CD4-positive, CD25-positive, alpha-beta regulatory T cell (primary cell): ENCODE data around the gene CD6. TPM values are rescaled to one million over a fixed set of nuclear protein-coding genes. Genes with fewer than 3 reads are reported as not detected.

Experiments used
- ATAC-seq, 2 donors: fragments of 150-1000 bp; cut with Tn5 transposase; one replicate each; pipeline ENCODE4 v1.10.0; 2021; ENCODE audit warnings: low read depth in 2 of 2, moderate number of reproducible peaks in 2 of 2, moderate library complexity in 1 of 2
- DNase-seq, 3 donors: peaks; one replicate each; pipeline versions ENCODE4 v3.0.0 to v3.0.0-alpha.2; 2012 to 2022; ENCODE audit warnings: mixed read lengths in 1 of 3
- H3K27ac ChIP-seq: one replicate; pipeline ENCODE4 v1.7.0; 2013; ENCODE audit warnings: mild to moderate bottlenecking, low read length; ENCODE audit not compliant: insufficient read depth, poor library complexity, severe bottlenecking
- H3K27me3 ChIP-seq: one replicate; pipeline ENCODE4 v1.7.0; 2013; ENCODE audit warnings: low read length; ENCODE audit not compliant: control insufficient read depth, insufficient read depth
- H3K36me3 ChIP-seq: one replicate; pipeline ENCODE4 v1.7.0; 2013; ENCODE audit warnings: mild to moderate bottlenecking, low read length, moderate library complexity; ENCODE audit not compliant: control insufficient read depth, insufficient read depth
- H3K4me1 ChIP-seq: 2 replicates; pipeline ENCODE4 v1.7.0; 2013; ENCODE audit warnings: mild to moderate bottlenecking, low read length; ENCODE audit not compliant: insufficient read depth, control insufficient read depth, poor library complexity, severe bottlenecking
- H3K4me3 ChIP-seq: one replicate; pipeline ENCODE4 v1.7.0; 2013; ENCODE audit warnings: low read depth, mild to moderate bottlenecking, low read length, moderate library complexity
- H3K9me3 ChIP-seq, 2 experiments: 1 replicate in 1 of 2; 2 replicates in 1 of 2; pipeline ENCODE4 v1.7.0; 2013; ENCODE audit warnings: low read length in 2 of 2, mild to moderate bottlenecking in 1 of 2, moderate library complexity in 1 of 2; ENCODE audit not compliant: control insufficient read depth in 2 of 2
- H3K27ac Mint-ChIP-seq, 3 donors: one replicate each; pipeline ENCODE4 v1.8.0; 2020 to 2022; ENCODE audit warnings: mild to moderate bottlenecking in 3 of 3, mixed read lengths in 3 of 3, moderate library complexity in 2 of 3
- H3K27me3 Mint-ChIP-seq: one replicate; pipeline ENCODE4 v1.8.0; 2022; ENCODE audit warnings: mild to moderate bottlenecking, mixed read lengths
- H3K36me3 Mint-ChIP-seq: one replicate; pipeline ENCODE4 v1.8.0; 2020; ENCODE audit warnings: mixed read lengths
- H3K4me1 Mint-ChIP-seq, 4 donors: one replicate each; pipeline ENCODE4 v1.8.0; 2020 to 2022; ENCODE audit warnings: mixed read lengths in 4 of 4, mild to moderate bottlenecking in 1 of 4
- H3K4me3 Mint-ChIP-seq, 4 donors: one replicate each; pipeline ENCODE4 v1.8.0; 2020 to 2022; ENCODE audit warnings: mild to moderate bottlenecking in 4 of 4, mixed read lengths in 4 of 4, moderate library complexity in 3 of 4
- H3K9me3 Mint-ChIP-seq, 7 donors: one replicate each; pipeline ENCODE4 v1.8.0; 2020 to 2022; ENCODE audit warnings: mixed read lengths in 7 of 7, mild to moderate bottlenecking in 3 of 7, moderate library complexity in 2 of 7
- polyA plus RNA-seq, 4 donors: library from polyadenylated mRNA; unstranded; fragments of 300-500 nt; fragmentation: Illumina TruSeq; gene quantifications; one replicate each; pipeline ENCODE4 v1.2.3, GENCODE V29; 2021
- total RNA-seq: library from RNA; stranded (reverse); gene quantifications from one replicate; pipeline ENCODE4 v1.2.3, GENCODE V29; 2022

The CD6 gene
- total and polyA plus RNA-seq, 5 donors from 2014 or later: 108 to 398 (median 138) TPM

DNA sequence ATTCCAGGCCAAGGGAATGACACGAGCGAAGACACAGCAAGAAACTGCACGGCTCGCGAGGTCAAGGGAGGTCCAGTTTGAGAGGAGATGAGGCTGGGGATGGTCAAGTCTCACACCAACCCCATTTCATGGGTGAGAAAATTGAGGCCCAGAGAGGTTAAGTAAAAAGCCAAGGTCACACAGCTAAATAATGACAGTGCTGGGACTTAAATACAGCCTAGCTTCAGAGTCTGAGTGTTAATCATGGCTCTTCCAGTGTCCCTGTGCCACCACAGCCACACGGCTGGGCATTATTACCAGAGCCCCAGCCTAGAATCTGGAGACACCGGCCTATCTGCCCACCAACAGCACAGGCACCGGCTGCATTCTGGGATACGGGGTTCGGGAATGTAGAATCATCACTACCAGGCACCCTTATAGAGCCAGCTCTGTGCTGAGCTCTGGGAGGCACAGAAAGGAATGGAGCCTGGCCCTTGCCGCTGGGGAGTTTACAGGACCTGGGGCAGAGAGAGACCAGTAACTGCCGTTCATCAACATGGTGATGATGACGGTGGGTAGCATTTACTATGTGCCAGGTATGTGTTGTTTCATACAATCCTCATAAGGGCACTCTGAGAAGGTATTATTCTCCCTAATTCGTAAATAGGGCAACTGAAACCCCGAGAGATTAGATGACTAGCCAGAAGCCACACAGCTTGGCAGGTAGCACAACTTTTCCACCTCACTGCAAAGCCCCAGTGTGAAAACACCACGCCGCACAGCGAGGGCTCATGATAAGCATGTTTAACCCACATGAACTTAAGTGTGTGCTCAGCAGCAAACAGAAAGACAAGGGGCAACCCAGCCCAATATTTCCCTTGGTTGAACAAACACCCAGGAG, 51.8 kb downstream of the CD6 start:
- Mint-ChIP-seq H3K27me3 (no peaks in the 10 kb centered on the region), H3K4me3 (peak overlapping the region; percentile 43 to 87 (median 78)), H3K4me1 (peaks cover 29 to 87% (median 65%) of the 10 kb centered on the region in 4 donors), H3K27ac (peak overlapping the region; percentile 93 to 99 (median 95)), H3K9me3 (no peaks in the 10 kb centered on the region), H3K36me3 (peaks cover 11% of the 10 kb centered on the region)
- Histone ChIP-seq H3K9me3 (no peaks in the 10 kb centered on the region), H3K4me1 (peaks cover 69% of the 10 kb centered on the region), H3K27me3 (no peaks in the 10 kb centered on the region), H3K36me3 (peaks cover 22% of the 10 kb centered on the region), H3K27ac (peak overlapping the region; percentile 93), H3K4me3 (peak overlapping the region; percentile 32)
- DNase-seq (peak; percentile 33 to 69 (median 62)), ATAC-seq (peak; percentile 26 to 46)

DNA sequence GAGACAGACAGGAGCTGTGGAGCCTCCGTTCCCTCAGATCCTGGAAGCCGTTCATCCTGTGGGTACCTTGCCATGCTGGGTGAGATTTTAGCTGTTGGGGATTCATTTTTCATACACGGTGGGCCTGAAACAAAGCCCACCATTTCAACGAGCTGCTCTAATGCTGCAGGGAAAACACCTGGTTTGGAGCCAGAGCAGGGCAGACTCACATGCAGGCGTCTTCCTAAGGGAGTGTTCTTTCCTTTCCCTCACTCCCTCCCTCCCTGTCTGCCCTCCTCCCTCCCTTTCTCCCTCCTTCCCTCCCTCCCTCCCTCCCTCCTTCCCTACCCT, 52.5 kb downstream of the CD6 start:
- H3K27ac Mint-ChIP-seq: peak overlapping the region; percentile 93 to 99 (median 95)
- peaks cover 34 to 89% (median 64%) of the 10 kb centered on the region in 4 donors for H3K4me1 Mint-ChIP-seq
- H3K27me3 ChIP-seq: no peaks in the 10 kb centered on the region
- peaks cover 6% of the 10 kb centered on the region for H3K36me3 Mint-ChIP-seq
- no peaks in the 10 kb centered on the region for H3K9me3 Mint-ChIP-seq
- no peaks in the 10 kb centered on the region for H3K27me3 Mint-ChIP-seq
- peak overlapping the region; percentile 93 for H3K27ac ChIP-seq
- H3K4me3 ChIP-seq: peak overlapping the region; percentile 32
- H3K4me3 Mint-ChIP-seq: peak overlapping the region in 3 of 4 donors; percentile 71 to 87 (median 86)
- DNase-seq: no peak
- peaks cover 75% of the 10 kb centered on the region for H3K4me1 ChIP-seq
- no peaks in the 10 kb centered on the region for H3K9me3 ChIP-seq
- H3K36me3 ChIP-seq: peaks cover 16% of the 10 kb centered on the region
- no peak for ATAC-seq

DNA sequence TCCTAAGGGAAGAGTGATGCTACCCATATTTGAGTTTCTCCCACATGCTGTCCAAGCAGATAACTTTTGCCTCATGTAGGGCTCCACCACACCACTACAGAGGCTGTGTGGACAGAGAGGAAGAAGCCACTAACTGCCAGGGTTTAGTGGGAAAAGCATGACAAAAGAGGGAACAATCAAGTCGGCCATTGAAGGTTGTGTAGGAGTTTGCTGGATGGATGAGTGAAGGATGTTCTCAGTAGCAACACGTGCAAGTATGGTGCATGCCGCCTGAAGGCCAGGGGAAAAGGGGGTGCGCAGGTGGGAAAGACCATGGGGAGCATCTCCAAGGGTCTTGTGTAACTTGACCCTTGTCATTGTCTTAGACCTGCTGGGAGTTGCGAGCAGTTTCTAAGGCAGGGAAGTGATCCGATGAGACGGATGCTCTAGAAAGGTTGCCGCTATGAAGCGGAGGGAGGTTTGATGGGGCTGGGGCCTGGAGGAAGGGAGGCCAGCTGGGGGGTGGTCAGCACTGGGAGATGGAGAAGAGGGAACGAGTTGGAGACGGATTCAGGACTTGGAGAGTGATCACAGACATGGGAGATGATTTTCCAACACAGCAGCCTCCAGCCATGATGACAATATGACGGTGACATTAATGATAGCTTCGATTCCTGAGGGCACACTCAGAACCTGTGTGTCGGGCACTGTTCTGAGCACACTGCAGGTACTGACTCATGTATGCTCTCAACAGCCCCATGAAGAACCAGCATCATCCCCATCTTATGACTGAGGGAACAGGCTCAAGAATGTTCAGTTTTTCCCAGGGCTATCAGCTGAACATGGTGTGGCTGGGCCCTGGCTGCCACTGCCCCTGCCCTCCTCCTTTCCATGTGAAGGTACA, 53.7 kb downstream of the CD6 start:
- H3K27me3 ChIP-seq: no peaks in the 10 kb centered on the region
- peak overlapping the region; percentile 95 to 97 (median 95) for H3K27ac Mint-ChIP-seq
- H3K4me3 ChIP-seq: peak overlapping the region; percentile 19
- peak overlapping the region; percentile 93 for H3K27ac ChIP-seq
- peak; percentile 18 to 22 for ATAC-seq
- peaks cover 36 to 95% (median 62%) of the 10 kb centered on the region in 4 donors for H3K4me1 Mint-ChIP-seq
- H3K4me3 Mint-ChIP-seq: peak overlapping the region; percentile 43 to 91 (median 72)
- H3K4me1 ChIP-seq: peaks cover 80% of the 10 kb centered on the region
- H3K9me3 Mint-ChIP-seq: no peaks in the 10 kb centered on the region
- peaks cover 4% of the 10 kb centered on the region for H3K36me3 ChIP-seq
- peaks cover 5% of the 10 kb centered on the region for H3K36me3 Mint-ChIP-seq
- H3K27me3 Mint-ChIP-seq: no peaks in the 10 kb centered on the region
- no peak for DNase-seq
- no peaks in the 10 kb centered on the region for H3K9me3 ChIP-seq

DNA sequence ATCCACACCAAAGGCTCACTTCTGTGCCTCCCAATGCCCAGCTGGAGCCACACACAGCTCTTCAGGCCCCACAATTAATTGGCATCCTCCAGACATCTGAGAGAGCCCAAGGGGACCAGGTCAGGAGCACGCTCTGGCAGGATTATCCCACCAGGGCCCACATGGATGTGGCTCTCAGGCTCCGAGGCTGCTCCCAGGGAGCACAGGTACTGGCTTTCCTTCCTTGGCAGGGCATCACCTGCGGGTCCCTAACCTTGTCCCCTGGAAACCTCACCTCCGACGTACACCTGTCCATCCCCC, 54.3 kb downstream of the CD6 start:
- H3K36me3 Mint-ChIP-seq: no peaks in the 10 kb centered on the region
- Histone ChIP-seq H3K27ac (peak overlapping the region; percentile 93), H3K36me3 (no peaks in the 10 kb centered on the region), H3K9me3 (no peaks in the 10 kb centered on the region), H3K4me3 (peak overlapping the region; percentile 19), H3K27me3 (no peaks in the 10 kb centered on the region), H3K4me1 (peaks cover 80% of the 10 kb centered on the region)
- H3K9me3 Mint-ChIP-seq: no peaks in the 10 kb centered on the region
- peaks cover 32 to 92% (median 56%) of the 10 kb centered on the region in 4 donors for H3K4me1 Mint-ChIP-seq
- ATAC-seq (no peak), DNase-seq (no peak)
- H3K27ac Mint-ChIP-seq: peak overlapping the region; percentile 95 to 97 (median 95)
- H3K4me3 Mint-ChIP-seq: peak overlapping the region in 3 of 4 donors; percentile 75 to 91 (median 81)
- no peaks in the 10 kb centered on the region for H3K27me3 Mint-ChIP-seq

DNA sequence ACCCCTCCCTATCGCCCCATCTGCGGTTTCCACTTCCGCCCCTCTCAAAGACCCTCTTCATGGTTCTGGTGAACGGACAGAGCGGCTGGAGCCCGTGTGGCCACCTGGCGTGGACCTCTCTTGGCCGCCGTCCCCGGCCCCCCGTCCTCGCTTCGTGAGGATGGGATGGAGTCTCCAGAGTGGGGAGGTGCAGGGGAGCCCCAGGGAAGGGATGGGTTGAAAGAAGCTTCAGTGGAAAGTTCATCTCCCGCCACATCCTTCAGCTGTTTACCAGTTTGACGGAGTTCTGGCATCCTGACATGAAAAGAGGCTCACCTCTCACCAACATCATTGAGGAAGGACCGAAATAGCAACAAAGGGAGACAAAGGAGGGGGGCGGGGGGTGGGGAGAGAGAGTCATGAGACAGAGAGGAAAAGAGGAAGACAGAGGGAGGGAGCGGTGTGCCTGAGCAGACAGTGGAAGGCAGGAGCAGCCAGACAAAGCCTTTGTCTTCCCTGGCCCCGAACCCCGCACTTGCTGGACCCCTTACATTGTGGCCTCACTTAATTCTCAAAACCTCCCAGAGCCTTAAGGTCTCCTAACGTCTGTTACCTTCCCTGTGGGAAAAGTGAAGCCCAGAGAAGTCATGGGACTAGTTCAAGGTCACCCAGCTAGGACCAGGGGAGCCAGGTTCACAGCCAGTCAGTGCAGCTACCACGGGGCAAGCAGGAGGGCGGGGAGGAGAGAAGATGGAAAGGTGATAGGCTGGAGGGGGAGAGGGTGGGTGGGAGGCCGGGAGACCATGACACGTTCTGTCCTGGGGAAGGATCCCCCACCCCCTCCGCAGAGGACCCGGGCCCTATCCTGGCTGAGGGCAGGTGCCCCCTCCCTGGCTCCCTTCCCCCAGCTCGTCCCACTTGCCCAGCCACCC, 54.9 kb downstream of the CD6 start:
- H3K27me3 Mint-ChIP-seq: no peaks in the 10 kb centered on the region
- Histone ChIP-seq H3K4me3 (peak overlapping the region; percentile 26), H3K4me1 (peaks cover 74% of the 10 kb centered on the region)

DNA sequence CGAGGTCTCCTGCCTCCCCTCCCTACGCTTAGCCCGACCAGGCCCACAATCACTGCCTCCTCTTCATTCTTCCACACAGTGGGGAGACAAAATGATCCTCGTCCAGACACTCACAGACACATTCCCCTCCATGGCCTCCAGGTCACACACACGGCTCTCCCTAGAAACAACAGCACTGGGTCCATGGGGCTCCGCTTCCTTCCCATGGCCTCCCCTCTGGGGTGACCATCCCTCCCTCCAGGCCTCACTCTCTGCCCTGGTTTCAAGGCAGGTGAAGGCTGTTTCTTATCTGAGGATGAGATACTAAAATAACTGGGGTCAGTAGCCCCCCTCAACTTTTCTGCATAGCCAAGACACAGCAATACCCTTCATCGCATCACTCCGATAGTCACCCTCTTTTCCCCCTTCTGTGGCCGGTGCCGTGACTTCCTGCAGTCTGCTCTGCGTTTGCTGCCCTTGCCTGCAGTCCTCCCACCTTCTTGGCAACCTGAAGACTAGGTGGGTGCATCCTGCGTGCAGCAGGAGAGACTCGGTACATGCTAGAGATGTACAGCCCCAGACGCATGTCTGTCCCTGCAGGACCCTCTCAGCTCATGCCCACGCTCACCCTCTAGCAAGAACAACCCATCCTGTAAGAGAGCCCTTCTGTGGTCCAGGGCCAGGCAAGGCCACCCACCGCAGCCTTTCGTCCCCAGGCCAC, 55.8 kb downstream of the CD6 start:
- Histone ChIP-seq H3K36me3 (no peaks in the 10 kb centered on the region), H3K9me3 (no peaks in the 10 kb centered on the region), H3K4me3 (peak overlapping the region; percentile 26), H3K27me3 (no peaks in the 10 kb centered on the region), H3K4me1 (peaks cover 65% of the 10 kb centered on the region), H3K27ac (peak overlapping the region; percentile 93)
- ATAC-seq: peak; percentile 27 to 36
- Mint-ChIP-seq H3K27ac (peak overlapping the region; percentile 97 to 99 (median 99)), H3K9me3 (no peaks in the 10 kb centered on the region), H3K36me3 (no peaks in the 10 kb centered on the region), H3K4me3 (peak overlapping the region; percentile 71 to 83 (median 82)), H3K27me3 (no peaks in the 10 kb centered on the region), H3K4me1 (peaks cover 21 to 87% (median 54%) of the 10 kb centered on the region in 4 donors)
- peak in 2 of 3 donors; percentile 31 to 66 for DNase-seq

More for the DNA sequence above, 54.9 kb downstream of the CD6 start:
- Histone ChIP-seq H3K27me3 (no peaks in the 10 kb centered on the region), H3K36me3 (no peaks in the 10 kb centered on the region), H3K9me3 (no peaks in the 10 kb centered on the region), H3K27ac (peak overlapping the region; percentile 93)
- Mint-ChIP-seq H3K9me3 (no peaks in the 10 kb centered on the region), H3K4me1 (peaks cover 28 to 91% (median 55%) of the 10 kb centered on the region in 4 donors), H3K4me3 (peak overlapping the region; percentile 75 to 91 (median 86)), H3K27ac (peak overlapping the region; percentile 95 to 99 (median 97)), H3K36me3 (no peaks in the 10 kb centered on the region)
- DNase-seq: peak; percentile 35 to 82 (median 73)
- no peak for ATAC-seq
